Choroid plexus epithelial cell (primary cell): ENCODE data around the gene MCC.
A peak's percentile ranks its signal among the peaks of the same experiment; 100 is the strongest.

Source experiments
- DNase-seq: peaks from one replicate; pipeline ENCODE4 v3.0.0-alpha.2; 2010; ENCODE audit warnings: low read depth
- H3K4me3 ChIP-seq: 2 replicates; pipeline ENCODE4 v1.5.1; 2011; ENCODE audit warnings: low read depth, mild to moderate bottlenecking, control low read depth, low read length, moderate library complexity
- CTCF ChIP-seq: conservative IDR thresholded peaks from 2 replicates; pipeline ENCODE4 v1.5.1; 2011; ENCODE audit warnings: low read depth, mild to moderate bottlenecking, control low read depth, inconsistent platforms, low read length, moderate library complexity

The MCC gene

DNA sequence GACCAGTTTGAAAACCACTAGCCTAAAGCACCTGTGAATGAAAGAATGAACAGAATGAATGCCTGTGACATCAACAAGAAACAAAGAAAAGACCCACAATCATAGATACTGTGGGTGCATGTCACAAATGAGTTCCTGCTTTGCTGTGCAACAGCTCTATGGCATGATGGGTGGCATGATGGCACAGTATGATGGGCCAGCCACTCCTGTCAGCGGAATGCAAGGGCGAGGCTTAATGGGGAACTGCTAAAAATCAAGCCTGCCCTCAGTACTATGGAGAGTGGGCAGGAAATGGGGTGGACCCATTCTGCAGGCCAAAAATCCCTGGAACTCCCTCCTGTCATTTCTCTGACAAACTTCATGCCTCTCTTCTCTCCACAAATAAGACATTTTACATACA is 422.6 kb downstream of the MCC start:
- DNase-seq: no peak
- H3K4me3 ChIP-seq: no peak overlapping the region
- no peak for TF ChIP-seq CTCF

DNA sequence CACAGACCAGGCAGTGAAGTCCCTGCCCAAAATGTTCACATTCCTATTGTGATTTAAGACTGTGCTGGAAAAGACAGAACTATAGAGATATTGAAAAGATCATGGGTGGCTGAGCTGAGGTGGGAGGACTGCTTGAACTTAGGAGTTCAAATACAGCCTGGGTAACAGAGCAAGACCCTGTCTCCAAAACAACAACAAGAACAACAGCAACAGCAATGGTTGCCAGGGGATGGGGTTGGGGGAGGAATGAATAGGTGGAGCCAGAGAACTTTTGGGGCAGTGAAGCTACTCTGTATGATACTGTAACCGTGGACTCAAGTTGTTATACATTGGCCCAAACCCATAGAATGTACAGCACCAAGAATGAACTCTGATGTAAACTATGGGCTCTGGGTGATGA is 423.4 kb downstream of the MCC start:
- DNase-seq: no peak
- TF ChIP-seq CTCF: no peak

DNA sequence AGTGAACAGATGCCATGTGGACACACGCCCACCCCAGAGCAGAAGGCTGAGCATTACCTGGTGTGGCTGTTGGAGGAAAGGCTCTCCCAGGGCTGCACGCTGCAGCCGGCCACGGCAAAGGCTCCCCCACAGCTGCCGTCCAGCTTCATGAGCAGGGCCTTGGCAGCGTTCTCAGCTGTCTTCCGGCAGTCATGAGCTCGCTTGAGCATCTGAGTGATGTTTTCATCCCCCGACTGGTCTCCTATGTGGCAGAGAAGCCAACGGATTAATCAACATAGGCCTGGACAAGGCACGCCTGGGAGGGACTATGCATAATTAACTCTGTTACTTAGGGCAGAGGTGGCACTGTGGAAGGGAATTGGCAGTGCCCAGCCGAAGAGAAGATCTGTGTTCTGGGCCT is 424.3 kb downstream of the MCC start:
- no peak overlapping the region for H3K4me3 ChIP-seq
- no peak for DNase-seq
- TF ChIP-seq CTCF: no peak

More for the DNA sequence above, 423.4 kb downstream of the MCC start:
- no peak overlapping the region for H3K4me3 ChIP-seq

GRCh38 chr5:113062869-113063508 is 425.3 kb downstream of the MCC start:
- no peak overlapping the region for H3K4me3 ChIP-seq
- DNase-seq: no peak
- no peak for TF ChIP-seq CTCF

DNA sequence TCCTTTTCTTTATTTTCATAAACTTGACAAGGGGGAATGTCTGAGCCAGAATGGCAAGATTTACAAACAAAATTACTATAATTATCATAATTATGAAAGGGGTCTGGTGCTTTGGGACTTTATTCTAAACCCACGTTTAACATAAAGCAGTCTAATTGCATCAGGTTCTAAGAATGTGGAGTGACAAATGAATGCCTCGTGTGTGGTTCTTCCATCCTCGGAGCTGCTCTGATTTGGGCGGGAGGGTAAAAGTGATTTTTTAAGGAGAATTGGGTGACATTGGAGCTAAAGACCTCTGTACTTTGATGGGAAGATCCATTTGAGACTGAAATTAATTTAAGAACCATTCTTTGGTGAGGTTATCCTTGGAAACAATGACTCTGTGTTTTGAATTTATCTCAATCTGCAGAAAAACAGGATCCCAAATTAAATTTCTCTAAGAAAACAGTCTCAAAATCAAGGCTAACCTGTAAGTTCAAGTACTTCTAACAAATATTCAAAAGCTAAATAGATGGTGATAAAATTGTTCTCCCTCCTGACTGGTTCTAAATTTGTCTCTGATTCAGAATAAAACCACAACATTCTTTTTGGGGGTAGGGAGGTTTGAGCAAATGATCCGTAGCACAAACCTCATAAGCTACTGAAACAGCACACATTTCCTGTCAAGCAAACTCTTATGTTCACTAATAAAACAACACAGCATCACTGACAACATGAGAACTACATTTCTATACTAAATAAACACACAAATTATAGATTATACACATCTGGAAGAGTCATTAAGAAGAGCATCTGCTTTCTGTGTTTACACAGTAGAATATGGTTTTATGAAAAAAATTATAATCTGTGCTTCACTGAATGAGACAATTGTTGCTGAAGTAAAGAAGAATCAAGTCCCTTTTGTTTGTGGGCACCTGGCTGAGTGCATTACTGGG is 426.1 kb downstream of the MCC start:
- no peak for TF ChIP-seq CTCF
- DNase-seq: peak; percentile 85
- no peak overlapping the region for H3K4me3 ChIP-seq

- TF ChIP-seq CTCF: no peak
- no peak overlapping the region for H3K4me3 ChIP-seq
- no peak for DNase-seq
Observed at GRCh38 chr5:113060408-113061025, 427.7 kb downstream of the MCC start.
